Skeletal muscle cell (primary cell): ENCODE measurements around the gene SLIT3.

ENCODE experiments used
- DNase-seq: peaks from one replicate; pipeline ENCODE4 v3.0.0-alpha.2; 2010; ENCODE audit warnings: low read depth
- H3K4me3 ChIP-seq: 2 replicates; pipeline ENCODE4 v1.5.1; 2011; ENCODE audit warnings: low read depth, mild to moderate bottlenecking, control low read depth, low read length, moderate library complexity

Gene SLIT3

GRCh38 chr5:168991311-168991710, 309.6 kb downstream of the SLIT3 start:
- H3K4me3 ChIP-seq: no peak overlapping the region
- no peak for DNase-seq

GRCh38 chr5:168990679-168991078, 310.3 kb downstream of the SLIT3 start:
- no peak for DNase-seq
- H3K4me3 ChIP-seq: no peak overlapping the region

- no peak for DNase-seq
- no peak overlapping the region for H3K4me3 ChIP-seq
Observed at GRCh38 chr5:168989731-168990505, 311.0 kb downstream of the SLIT3 start.

GRCh38 chr5:168988699-168989098, 312.2 kb downstream of the SLIT3 start:
- no peak overlapping the region for H3K4me3 ChIP-seq
- DNase-seq: no peak

- peak; percentile 8 for DNase-seq
- no peak overlapping the region for H3K4me3 ChIP-seq
Observed at GRCh38 chr5:168987543-168988300, 313.2 kb downstream of the SLIT3 start.

- H3K4me3 ChIP-seq: no peak overlapping the region
- no peak for DNase-seq
Observed at GRCh38 chr5:168985454-168985853, 315.5 kb downstream of the SLIT3 start.

DNA sequence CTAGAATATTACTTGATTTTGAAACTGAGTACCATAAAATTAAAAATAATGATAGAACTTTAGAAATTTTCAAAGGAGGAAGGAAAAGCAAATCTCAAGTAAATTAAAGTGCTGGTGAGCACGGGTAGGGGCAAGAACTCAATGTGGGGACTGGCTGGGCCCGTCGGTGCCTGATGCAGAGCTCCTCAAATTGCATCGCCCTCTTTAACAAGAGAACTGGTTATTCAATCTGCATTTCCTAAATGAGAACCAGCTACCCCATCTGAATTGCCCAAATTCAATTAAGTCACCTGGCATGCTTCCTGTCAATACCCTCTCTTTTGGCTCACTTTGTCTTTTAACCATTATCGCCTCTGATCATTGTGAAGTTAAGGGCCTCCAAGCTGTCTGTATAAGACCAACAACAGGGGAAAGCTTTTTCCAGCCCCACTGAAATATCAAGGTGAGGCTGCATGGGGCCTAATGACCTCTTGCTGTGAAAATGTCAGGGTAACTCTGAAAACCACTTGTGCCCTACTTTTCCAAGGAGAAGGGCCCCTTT, 316.7 kb downstream of the SLIT3 start:
- no peak overlapping the region for H3K4me3 ChIP-seq
- no peak for DNase-seq

DNA sequence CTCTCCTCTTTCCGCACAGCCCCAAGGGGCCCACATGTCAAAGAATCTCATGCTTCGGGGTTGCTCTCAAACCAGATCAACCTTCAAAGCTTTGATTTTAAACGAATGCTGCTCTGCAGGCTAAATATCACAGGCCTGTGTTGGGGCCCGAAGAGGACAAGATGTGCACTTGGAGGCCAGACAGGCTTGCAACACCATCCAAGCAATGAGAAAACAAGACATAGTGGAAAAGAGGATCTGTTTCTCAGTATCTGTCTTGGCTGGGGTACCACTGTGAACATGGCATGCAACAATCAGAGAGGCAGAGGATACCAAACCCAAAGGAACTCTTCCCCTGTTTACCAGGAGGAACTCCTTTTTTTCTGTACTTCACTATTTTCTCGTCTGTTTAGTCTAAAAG, 321.8 kb downstream of the SLIT3 start:
- DNase-seq: no peak
- no peak overlapping the region for H3K4me3 ChIP-seq

DNA sequence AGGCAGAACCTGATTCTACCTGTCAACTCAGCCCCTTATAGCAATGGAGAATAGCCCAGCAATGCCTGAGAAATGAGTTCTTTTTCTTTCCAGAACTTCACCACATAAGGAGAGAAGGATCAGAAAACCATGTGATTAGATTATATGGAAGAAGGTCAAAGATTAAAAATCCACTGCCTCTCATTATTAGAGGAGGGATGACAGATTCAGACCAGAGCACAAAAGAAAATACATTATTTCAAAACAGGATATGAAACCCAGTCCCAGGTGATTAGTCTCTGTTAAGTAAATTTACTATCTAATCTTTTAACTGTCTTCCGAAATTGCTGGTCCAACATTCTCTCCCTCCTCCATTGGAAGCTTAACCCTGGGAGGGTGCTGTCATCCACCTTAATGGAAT, 322.4 kb downstream of the SLIT3 start:
- no peak for DNase-seq
- no peak overlapping the region for H3K4me3 ChIP-seq

- no peak overlapping the region for H3K4me3 ChIP-seq
- DNase-seq: peak; percentile 14
Observed at GRCh38 chr5:168978015-168978414, 322.9 kb downstream of the SLIT3 start.

- H3K4me3 ChIP-seq: no peak overlapping the region
- DNase-seq: no peak
Observed at GRCh38 chr5:168976311-168976970, 324.5 kb downstream of the SLIT3 start.

DNA sequence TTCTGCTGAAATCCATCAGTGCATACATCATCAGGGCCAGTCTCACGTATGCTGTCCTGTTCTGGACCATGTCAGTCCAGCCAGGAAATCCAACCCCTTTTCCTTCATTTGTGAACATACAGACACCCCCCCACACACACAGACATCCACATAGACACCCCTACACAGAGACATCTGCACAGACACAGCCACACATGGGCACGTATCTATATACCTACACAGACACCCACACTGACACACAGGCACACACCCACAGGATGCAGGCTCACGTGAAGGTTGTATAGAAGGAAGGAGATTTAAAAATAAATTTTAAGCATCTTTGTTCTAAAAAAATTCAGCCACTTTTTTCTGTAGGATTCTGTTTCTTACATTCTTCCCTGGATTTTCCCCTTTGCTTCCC, 325.6 kb downstream of the SLIT3 start:
- DNase-seq: no peak
- H3K4me3 ChIP-seq: no peak overlapping the region

DNA sequence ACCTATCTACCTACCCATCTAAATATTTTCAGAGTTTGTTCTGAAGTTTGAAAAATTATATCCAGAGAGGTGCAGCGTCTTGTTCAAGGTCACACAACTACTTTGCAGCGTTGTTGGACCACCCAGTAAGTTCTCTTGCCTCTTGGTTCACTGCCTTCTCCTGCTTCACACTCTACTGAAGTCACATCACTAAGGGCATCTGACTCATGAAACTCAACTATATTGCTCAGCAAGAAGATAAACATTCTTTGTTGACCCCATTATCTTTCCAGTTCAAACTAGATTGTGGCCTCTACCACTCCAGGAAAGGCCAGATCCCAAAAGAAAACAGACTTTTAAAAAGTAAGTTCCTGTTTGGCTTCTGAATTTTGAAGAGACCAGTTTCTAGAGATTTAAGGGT, 326.9 kb downstream of the SLIT3 start:
- no peak overlapping the region for H3K4me3 ChIP-seq
- DNase-seq: no peak

DNA sequence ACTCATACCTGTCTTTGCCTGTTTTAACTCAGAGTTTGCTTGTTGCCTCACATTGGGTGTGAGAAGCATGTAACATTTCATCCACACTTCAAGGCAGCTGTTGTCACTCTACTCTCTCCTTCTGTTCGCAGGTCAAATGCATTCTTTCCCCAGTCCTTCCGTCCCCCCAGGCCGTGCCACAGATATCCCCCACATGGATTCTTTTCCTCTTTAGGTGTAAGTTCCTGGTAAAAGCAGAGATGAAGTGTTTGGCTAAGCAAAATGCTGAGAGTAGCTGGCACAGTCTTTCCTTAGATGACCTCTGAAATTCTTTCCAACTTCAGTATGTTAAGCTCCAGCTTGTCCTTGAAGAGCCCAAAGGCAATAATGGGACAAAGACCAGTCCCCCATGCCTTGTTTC, 328.2 kb downstream of the SLIT3 start:
- no peak overlapping the region for H3K4me3 ChIP-seq

GRCh38 chr5:168971100-168971499, 329.8 kb downstream of the SLIT3 start:
- no peak overlapping the region for H3K4me3 ChIP-seq
- DNase-seq: no peak

More for the DNA sequence above, 328.2 kb downstream of the SLIT3 start:
- DNase-seq: no peak

DNA sequence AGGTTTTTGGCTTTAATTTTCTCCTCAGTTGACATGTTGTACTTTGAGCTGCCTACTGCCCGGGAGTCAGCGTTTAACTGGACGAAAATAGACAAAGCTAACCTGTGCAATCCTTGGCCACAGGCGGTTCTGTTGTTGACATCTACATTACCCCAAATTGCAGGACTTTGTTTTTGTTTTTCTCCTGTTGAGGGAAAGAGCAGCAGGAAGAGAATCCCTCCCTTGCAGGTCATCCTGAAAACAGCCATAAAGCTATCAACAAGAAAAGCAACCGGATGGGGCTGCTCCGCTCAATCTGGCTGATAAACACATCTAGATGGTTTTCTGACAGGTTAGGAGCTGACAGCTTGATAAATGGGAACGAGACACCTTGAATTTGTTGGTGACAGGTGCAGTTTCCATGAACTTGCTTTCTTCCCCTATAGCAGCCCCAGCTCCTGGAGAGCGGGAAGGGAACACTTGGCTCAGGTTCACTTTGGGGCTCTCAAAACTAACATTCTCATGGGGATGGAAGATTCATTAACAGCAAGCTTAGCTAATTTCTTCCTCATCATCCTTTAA, 331.5 kb downstream of the SLIT3 start:
- no peak for DNase-seq
- H3K4me3 ChIP-seq: no peak overlapping the region

- DNase-seq: no peak
- H3K4me3 ChIP-seq: no peak overlapping the region
Observed at GRCh38 chr5:168967882-168968620, 332.9 kb downstream of the SLIT3 start.

DNA sequence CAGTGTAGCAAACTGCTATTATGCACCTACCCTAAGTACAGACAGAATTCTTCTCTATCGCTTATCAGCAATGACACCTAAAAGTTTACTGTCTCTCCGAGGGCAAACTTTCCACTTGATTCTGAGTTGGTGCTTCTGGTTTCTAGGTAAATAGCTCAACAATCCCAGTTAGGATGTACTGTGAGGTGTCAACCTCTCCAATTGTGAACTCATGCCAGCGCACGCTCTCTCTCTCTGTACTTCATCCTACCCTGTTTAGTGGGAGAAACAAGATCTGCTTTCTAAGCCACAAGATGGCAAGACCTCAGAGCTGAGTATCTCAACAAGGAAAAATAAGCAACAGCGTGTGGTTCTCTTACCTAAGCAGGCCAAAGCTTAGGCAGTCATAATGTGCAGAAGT, 335.3 kb downstream of the SLIT3 start:
- no peak for DNase-seq
- no peak overlapping the region for H3K4me3 ChIP-seq

GRCh38 chr5:168964182-168964581, 336.8 kb downstream of the SLIT3 start:
- no peak for DNase-seq

More at GRCh38 chr5:168964182-168964581, 336.8 kb downstream of the SLIT3 start:
- H3K4me3 ChIP-seq: no peak overlapping the region
